HuH-7.5 (cell line): ENCODE results near the gene PCNX2.
"Not testable (repeated sequence)": the region's sequence is repeated elsewhere in the genome, so short reads cannot be mapped to it uniquely, and the experiment has no call there.

Experiments
- DNase-seq: peaks from one replicate; pipeline ENCODE4 v3.0.0; 2011; ENCODE audit warnings: low spot score

Gene PCNX2

DNA sequence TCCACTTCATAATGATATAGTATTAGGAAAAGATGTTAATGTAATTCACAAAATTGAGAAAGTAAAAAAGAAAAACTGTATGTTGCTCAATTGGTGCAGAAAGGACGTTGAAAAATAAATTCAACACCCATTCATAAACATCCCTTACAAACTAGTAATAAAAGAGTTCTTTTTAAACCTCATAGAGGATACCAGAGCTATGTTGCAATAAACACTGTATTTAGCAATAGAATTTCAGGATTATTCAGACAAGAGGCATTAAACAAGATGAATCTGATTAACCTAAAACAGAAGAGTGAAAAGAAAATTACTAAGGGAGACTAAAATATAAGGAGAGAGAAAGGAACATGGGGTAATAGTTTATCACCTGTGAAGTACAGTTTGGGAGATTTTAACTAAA is 190.3 kb downstream of the PCNX2 start:
- no peak for DNase-seq

DNA sequence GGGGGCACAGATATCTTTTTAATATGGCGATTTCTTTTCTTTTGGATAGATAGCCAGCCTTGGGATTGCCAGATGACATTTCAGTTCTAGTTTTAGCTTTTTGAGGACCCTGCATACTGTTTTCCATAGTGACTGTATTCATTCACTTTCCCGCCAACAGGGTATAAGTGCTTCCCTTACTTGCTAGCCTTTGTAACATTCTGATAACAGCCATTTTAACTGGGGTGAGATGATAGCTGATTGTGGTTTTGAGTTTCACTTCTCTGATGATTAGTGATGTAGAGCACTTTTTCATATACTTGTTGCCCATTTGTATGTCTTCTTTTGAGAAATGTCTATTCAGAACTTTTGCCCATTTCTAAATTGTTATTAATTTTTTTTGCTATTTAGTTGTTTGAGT is 193.2 kb downstream of the PCNX2 start:
- no peak for DNase-seq

DNA sequence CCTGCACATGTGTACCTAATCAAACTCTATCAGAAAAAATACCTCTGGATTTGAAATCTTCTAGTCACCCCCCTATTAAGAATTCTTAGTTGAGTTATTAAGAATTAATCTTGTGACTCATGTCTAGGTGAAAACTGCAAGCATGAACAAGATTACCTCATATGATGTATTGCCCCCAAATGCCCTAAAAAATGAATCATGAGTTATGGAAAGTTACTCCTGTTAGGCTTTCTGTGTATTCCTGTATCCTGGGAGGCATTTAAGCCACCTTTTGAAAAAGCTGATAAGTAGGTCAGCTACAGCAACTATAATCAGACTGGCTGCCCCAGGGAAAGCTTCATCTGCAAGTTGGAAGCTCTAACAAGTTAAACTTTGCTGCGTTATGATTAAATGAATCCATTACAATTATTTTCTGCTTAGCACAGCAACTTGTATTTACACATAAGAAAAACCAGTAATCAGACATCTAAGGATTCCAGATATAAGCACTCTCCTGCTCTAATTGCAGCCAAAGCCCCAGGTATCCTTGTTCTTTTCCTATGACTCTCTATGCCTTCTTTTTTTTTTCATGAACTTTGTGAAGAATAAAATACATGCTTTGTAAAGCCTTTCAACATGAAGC is 197.5 kb downstream of the PCNX2 start:
- no peak for DNase-seq

DNA sequence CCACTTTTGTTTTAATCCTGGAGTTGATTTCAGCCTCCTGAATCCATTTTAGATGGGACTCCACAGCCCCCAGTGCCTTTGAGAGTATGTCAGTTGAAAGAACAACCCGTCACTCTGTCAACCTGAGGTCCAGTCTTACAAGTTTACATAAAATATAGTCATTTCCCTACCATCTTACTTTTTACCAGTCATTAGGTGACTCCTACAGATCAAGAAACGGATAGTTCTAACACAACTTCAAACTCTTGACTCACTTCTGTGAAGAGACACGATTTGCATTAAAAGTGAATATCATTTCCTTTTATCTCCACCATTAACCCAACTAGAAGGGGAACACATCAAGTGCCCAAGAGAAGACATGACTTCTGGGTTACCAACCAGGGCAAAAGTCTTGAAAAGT is 198.0 kb downstream of the PCNX2 start:
- DNase-seq: no peak

DNA sequence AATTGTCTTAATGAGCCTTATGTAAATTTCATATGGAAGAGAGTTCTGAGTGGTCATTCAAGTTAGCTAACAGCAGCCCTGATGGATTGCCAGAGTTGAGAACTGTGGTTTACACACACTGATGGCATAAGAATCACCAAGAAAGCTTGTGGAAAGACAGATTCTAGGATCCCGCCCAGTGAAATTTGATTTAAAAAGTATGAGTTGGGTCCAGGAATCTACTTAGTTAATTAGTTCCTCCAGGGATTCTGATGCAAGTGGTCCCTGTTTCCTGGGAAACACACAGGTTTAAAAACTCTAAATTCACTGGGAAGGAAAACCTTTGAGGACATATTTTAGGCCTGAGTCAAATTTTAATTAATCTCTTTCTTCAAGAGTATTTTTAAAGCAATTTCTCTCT is 200.8 kb downstream of the PCNX2 start:
- no peak for DNase-seq

DNA sequence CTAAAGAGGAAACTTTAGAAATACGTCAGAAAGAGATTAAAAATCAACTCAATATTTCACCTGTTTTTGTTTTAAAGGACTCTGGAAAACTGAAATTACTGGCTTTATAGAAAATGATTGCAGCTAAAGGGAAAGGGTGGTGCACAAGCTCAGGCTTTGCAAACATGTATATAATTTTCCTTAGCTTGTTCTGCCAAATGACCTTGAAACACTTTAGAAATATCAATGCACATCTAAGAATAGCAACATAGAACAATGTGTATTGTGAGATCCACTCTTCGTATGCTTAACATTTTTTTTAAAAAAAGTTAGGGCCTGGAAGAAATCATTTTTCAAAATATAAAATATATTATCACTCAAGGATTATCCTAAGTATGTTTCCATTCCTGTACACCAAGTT is 201.3 kb downstream of the PCNX2 start:
- no peak for DNase-seq

DNA sequence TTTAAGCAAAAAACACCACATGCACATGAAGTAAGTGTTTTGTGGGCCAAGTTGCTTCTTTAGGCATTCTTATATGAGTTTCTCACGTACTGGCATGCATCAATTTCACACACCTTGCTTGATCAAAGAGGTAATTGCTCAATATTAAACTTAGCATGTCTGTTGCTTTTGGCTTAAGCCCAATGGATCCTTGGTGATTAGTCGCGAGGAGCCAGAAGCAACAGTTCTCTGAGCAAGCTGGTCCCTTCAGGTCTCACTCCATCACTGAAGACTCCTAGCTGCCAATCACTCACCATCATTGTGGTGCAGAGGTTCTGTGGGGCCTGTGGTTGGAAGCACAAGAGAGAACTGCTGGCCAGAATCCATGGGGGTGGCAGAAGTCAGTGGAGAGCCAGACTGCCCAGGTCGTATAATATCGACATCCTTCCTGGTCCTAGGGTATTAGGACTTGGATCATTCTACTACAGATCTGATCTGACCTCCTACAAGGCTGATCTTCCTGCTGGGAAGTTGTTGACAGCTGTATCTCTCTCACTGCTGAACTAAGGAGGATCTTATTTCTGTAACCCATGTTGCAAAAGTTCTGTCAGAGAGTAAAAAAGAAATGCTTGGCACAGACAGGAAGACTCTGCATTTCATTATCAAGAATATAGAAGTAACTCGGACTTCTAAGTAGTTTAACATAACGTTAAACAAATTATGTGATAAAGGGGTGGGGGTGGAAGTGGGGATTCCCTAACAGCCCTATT is 204.6 kb downstream of the PCNX2 start:
- no peak for DNase-seq

DNA sequence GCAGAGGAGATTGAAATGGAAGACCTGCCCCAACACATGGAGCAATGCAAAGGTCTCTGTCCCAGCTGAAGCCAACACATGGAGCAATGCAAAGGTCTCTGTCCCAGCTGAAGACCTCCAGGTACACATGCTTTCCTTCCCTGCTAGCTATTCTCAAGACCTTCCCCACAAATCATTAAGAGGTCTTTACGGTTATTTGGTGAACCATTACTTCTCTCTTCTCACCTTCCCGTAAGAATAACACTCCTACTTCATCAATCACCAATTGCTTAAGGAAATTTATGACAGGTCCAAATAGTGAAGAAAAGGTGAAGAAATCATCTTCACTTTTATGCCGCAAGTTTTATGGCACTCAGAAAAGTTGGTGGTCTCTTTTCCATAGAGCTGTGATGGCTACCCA is 206.3 kb downstream of the PCNX2 start:
- DNase-seq: no peak

DNA sequence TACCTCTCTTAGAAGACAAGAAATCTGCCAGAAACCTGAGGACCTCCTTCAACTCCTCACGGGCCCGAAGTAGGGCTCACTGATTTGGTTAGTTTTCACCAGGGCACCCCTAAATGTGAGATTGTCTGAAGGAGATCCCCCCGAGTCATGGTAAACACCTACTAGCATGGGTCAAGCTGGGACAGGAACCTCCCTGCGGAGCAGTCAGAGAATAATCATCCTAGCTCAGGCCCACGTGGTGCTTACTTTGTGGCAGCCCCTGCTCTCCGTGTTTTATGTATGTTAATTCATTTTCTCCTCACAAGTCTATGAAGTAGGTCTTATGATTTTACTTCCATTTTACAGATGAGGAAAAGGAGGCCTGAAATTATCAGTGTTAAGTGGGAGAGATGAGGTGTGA is 206.9 kb downstream of the PCNX2 start:
- no peak for DNase-seq

DNA sequence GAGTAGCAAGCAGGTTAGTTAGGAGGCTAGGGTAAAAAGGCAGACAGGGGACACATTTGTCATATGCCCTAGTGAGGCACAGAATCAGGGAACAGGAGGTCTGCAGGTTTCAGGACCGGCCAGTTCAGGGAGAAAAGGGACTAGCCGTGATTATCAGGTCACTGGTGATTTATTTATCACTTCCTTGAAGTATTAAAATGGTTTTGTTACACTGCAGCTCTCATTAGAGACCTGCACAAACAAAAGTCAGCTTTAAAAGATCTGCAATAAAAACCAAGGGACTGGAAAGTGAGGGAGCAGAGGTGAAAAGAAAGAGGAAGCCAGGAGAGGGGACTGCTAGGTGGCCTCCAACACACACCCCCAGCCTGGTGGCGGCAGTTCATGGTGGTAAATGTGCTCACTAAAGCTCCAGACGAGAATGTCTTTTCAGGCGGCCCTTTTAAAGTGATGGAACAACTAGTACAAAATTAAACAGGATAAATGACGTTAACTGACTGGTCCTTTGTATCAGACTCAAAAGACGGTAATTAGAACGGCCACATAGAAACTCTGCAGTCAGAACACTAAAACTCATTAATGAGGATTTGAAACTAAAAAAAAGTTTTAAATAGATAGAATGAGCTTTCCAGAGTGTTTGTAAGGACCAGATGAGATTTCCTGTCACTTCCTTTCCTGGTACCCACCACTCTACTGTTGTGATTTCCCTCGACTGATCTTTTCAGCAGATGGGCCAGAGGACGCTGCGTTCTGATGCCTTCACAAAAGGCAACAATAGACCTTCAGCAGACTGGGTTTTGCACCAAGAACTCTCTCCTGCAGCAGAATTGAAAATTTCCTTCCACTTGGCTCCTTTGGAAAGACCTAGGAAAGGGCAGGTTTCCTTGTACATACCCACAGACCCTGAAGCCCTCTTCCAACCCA is 208.3 kb downstream of the PCNX2 start:
- no peak for DNase-seq

DNA sequence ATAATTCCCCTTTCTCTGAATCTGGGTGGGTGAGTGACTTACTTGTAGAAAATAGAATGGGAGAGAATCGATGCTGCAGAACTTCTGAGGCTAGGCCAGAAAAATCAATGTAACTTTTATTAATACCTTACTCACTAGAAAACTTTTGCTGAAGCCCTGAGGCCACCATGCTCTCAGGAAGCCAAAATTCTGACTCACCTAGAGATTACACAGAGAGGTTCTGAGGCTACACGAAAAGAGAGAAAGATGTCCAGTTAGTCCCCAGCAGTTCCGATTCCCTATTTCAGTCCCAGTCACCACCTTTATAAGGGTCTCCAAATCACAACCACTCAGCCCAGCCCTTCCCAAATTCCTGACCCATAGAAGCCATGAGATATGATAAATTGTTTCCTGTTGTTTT is 210.0 kb downstream of the PCNX2 start:
- no peak for DNase-seq

DNA sequence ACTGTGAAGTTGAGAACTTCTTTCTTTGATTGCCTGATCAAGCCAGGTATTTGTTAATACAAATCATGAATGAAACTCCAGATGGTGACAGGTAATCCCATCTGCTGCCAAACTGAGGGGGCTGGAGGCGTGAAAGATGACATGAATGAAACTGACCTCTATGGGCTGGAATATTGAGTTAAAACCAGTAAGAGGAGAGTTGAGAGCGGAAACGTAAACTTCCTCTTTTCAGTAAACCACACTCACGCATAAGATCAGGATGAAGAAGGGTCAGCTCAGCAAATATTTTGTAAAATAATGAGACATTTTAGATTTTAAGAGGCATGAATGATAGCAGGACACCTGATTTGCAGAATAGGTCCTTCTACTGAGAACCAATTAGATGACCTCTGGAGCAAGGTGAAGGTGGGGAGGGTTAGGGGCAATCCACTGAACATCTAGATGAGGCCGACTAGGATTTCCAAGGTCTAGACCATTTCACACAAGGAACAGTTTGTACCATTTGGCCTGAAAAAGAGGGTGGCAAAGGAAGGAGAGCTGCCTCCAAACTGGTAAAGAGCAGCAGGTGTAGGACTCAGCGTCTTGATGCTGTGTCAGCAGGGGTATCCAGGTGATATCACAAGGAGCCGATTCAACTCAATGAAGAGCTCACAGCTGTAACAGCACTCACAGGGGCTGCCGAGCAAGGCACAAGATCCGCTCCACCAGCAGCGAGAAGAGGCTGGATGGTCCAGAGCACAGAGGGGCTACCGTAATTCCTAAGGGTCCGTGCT is 212.6 kb downstream of the PCNX2 start:
- DNase-seq: no peak

DNA sequence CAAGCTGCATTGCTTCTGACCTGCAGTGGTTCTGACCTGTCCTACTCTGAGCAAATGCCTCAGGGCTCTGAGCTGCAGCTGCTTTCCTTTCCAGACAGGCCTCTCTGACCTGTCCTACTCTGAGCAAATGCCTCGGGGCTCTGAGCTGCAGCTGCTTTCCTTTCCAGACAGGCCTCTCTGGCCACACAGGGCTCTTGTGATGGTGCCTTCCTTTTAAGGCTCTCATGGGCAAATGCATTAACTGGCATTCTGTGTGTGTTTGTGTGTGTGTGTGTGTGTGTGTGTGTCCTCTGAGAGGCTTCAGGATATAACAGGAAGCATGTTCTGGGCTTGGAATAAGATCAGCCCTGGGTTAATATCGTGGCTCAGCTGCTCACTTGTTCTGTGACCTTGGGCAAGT is 213.8 kb downstream of the PCNX2 start:
- no peak for DNase-seq

DNA sequence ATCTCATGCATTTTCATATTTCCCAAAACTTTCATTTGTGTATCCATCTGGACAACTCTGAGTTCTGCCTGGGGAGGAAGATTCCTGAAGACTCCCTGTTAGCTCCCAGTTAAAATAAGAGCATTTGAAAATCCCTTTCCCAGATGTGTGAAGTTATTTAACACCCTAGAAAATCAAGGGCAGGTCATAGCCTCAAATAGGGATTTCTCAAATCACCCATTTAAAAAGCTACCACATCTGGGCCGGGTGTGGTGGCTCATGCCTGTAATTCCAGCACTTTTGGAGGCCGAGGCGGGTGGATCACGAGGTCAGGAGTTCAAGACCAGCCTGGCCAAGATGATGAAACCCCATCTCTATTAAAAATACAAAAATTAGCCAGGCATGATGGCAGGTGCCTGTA is 214.7 kb downstream of the PCNX2 start:
- not testable (repeated sequence) for DNase-seq

DNA sequence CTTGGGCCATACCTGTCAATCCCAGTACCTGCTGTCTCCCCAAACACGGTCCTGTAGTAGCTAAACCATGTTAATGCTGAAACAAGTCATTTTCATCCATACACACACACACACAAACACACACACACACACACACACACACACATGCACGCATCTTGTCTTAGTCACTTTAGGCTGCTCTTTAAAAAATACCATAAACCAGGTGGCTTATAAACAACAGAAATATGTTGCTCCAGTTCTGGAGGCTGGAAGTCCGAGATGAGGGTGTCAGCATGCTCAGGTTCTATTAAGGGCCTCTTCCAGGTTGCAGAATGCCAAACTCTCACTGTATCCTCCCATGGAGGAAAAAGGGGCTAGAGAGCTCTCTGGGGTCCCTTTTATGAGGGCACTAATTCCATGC is 215.2 kb downstream of the PCNX2 start:
- DNase-seq: no peak

DNA sequence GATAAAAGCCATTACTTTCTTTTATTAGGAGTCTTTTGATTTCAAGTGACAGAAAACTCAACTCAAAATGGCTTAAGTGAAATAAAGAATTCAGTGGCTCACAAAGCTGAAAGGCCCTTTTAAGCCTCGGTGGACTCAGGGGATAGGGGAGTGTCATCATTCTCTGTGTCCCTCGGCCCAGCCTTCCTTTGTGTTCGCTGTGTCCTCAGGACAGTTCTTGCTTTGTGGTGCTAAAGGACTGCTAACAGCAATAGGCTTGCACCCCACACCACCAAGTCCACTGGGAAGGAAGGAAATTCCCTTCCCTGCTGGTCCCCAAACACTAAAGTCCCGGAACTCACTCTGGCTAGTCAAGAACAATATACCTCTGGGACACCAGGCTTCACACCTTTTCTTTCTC is 216.0 kb downstream of the PCNX2 start:
- no peak for DNase-seq

DNA sequence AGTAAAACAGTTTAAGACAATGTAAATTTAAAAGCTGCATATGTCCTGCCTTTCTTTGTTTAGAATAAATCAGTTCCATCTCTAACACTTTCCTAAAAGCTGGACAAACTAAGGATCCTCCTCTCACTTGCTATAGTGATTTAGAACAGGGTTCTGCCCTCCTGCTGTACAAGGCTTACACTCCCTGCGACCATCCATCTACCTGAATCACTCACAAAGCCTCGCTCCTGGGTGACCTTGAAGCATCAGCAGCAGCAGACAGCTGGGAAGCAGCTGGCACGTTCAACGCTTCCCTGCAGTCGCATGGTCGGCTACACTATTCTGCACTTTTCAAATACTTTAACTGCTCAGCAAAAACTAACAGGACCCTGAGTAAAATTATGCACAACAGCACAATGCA is 217.1 kb downstream of the PCNX2 start:
- DNase-seq: no peak

DNA sequence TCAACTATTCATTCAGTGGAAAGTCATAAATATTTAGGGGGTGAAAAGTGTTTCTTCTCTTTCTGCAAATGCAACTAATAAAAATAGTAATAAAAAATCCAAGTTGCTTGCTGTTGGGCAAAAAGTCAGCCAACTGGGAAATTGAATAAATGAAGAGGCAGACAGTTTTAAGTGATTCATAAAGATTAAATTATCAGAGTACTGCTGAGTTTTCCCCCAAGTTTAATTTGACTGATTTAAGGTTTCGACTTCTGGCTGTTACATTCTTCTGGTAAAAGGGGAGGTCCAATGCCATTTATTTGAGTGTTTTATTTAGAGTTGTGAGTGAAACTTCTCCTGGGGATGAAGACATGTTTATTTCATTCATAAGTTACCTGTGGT is 219.6 kb downstream of the PCNX2 start:
- DNase-seq: no peak

DNA sequence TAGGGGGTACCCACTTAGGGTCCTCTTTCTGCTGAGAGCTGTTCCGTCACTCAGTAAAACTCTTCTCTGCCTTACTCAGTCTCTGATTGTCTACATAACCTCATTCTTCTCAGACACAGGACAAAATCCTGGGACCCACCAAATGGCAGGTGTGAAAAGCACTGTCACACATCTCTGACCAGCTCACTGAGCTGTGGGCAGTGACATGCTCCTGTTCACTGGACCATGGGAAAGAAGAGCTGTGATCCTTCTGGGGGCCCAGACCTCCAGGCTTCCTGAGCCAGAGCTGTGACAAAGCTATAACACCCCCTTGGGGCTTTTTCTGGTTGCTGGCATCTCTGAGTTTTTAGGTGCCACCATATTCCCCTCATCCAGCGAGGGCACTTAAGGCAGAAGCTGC is 229.4 kb downstream of the PCNX2 start:
- no peak for DNase-seq

DNA sequence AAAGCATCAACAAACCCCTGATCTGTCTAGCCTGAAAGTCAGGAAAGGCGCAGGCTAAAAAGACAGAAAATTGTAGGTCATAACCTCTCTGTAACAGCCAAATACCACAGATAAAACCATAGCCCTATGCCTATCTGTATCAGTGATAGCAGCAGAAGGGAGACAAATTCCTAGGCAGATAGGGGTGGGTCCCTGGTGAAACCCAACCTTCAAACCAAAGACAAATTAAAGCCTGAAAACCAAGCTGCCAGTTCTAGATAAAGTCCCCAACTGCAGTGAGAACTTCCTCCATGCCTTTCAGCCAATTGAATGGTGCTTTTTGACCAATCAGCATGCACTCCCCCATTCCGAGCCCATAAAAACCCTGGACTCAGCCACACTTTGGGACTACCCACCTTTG is 229.8 kb downstream of the PCNX2 start:
- DNase-seq: no peak

DNA sequence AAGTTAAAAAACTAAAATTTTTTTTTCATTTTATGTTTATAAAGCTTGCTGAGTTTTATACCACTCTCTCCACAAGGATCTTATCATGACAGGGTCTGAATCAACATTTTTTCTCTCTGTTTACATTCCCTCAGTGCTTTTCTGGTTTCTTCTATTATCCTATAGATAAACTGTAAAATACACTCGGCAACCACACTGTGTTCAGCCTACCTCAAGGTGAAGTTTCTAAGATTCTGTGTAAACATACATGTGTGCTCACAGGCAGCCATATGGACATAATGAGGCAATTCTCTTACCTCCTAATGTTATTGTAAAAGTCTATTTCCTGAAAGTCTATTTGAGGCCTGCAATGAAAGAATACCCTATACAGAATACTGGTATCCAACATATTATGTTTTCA is 230.5 kb downstream of the PCNX2 start:
- no peak for DNase-seq

DNA sequence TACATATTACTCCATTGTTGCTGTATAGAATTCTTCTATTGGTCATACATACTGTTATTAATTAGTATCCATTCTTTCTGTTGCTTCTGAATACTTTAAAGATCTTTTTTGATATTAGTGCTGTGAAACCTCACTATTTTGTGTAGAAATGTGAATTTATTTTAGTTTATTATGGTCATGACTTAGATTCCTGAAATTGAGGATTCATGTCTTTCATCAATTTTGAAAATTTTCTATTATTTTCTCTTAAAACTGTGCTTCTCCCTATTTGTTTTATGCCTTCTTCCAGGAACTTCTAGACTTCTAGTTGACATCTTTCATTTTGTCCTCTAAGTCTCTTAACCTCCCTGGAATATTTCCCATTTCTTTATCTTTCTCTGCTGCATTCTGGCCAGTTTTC is 232.1 kb downstream of the PCNX2 start:
- no peak for DNase-seq
